Cardiac fibroblast (primary cell): ENCODE data around the gene CLEC16A.

Experiments used
- DNase-seq, 2 donors: peaks; one replicate each; pipeline versions ENCODE4 v3.0.0 to v3.0.0-alpha.2; 2010; ENCODE audit warnings: low read depth in 2 of 2
- H3K4me3 ChIP-seq, 2 donors: replicated peaks in 1 of 2; 1 replicate in 1 of 2; 2 replicates in 1 of 2; pipeline ENCODE4 v1.5.1; 2011; ENCODE audit warnings: low read depth in 2 of 2, low read length in 2 of 2, mild to moderate bottlenecking in 2 of 2, moderate library complexity in 1 of 2
- CTCF ChIP-seq: IDR thresholded peaks from one replicate; pipeline ENCODE4 v1.5.1; 2011; ENCODE audit warnings: low read depth, mild to moderate bottlenecking, low read length, inconsistent platforms

CLEC16A gene

DNA sequence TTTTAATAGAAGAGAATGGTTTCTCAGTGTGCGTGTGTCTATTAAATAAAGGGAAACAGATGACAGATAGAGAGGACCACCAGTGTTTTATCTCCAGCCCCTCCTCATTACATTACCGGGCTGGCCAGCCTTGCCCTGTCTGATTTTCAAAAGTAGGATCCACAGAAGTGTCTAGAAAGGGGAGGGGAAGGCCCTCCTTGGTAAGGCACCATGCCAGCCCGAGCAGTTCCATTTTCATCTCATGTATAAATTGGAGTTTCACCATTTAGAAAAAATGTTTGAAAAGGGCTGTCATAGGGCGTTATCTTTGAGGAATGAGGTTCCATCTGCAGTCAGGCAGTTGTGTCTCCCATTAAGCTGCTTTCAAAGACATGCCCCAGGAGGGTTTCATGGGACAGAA, 214.9 kb downstream of the CLEC16A start:
- no peak for DNase-seq
- H3K4me3 ChIP-seq: no peak overlapping the region
- TF ChIP-seq CTCF: no peak

DNA sequence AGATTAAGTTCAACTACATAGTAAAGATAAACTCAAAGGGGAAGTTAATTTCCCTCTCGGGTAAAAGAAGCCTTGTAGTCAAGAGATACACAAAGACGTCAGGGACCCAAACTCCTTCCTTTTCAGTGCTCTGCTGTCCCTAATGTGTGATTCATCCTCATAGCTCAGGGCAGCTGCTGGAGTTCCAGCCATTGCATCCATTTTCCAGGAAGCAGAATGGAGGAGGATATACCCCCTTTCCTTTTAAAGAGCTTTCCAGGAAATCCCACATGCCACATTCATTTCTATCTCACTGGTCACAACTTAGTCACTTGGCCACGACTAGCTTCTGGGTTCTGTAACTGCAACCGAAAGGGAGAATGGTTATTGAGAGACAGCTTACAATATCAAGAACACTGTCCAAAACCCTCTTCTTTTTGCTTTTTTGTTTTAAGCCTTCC, 216.3 kb downstream of the CLEC16A start:
- peak in 1 of 2 donors; percentile 11 for DNase-seq
- TF ChIP-seq CTCF: no peak

DNA sequence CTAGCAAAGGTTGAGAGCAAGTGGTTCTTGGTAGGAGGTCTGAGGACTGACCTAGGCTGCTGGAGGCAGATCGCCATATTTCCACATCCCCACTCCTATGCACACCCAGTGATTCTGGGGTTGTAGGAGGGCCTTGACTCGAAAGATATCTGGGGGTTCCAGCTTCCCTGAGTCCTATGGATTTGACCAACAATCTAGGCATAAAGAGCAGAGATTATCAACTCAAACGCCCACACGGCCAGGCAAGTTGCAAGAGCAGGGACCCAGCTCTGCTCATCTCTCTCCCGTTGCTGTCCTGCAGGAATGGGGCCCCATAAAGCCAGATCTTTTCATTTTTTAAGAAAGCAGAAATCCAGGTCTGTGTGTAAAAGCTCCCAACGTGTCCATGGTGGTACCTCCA, 217.1 kb downstream of the CLEC16A start:
- H3K4me3 ChIP-seq: no peak overlapping the region
- no peak for TF ChIP-seq CTCF
- DNase-seq: no peak

More for the DNA sequence above, 216.3 kb downstream of the CLEC16A start:
- no peak overlapping the region for H3K4me3 ChIP-seq

- TF ChIP-seq CTCF: no peak
- H3K4me3 ChIP-seq: no peak overlapping the region
- no peak for DNase-seq
Observed at GRCh38 chr16:11161974-11162373, 217.6 kb downstream of the CLEC16A start.

DNA sequence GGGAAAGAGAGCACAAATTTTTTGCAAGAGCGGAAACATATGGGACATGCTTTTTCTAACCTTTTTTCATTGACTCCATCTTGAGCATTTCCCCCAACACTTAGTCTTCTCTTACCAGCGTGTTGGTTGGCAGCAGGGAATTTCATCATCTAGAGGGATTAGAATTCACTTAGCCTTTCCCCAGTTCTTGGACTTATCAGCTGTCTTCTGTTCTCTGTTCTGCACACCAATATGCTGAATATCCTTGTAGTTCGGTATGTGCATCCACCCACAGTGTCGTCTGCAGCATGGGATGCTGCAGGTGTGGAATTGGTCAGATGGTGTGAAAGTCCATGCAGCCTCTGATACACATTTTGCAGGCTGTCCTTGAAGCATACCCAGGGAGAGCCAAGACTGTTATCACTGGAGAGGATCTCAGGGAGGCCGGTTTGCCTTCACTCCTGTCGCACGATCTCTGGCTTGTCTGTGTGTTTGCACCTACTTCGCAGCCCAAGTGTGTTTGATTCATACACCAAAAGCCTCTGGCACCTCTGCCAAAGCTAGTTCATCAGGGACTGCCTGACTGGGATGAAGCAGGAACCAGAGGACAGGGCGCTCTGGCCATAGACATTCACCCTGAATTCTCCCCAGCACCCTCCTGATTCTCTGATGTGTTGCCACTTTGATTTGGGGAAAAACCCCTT, 218.4 kb downstream of the CLEC16A start:
- DNase-seq: no peak
- no peak overlapping the region for H3K4me3 ChIP-seq
- no peak for TF ChIP-seq CTCF

DNA sequence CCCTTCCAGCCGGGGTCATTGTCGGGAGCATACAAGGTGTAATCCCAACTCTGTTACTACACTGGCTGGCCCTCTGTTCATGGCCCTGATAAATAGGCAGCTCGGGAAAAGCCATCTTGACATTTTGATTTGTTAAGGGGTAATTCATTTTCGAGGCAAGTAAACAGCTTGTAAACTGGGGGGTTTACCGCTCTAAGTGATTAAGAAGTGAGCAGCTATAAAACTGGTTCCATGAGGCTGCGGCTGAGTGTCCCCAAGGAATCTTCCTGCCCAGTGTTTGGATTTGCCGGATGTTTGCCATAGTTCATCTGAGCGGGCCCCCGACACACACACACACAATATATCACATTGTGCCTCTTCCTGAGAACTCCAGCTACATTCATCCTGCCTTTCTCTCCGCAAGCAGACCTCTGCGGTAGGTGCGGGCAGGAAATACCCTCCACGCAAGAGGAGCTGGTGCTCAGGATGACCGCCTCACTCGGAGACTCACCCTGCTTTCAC, 219.4 kb downstream of the CLEC16A start:
- H3K4me3 ChIP-seq: no peak overlapping the region
- DNase-seq: no peak
- TF ChIP-seq CTCF: no peak
